ENCODE measurements around the gene CMC2.

CMC2 gene

DNA sequence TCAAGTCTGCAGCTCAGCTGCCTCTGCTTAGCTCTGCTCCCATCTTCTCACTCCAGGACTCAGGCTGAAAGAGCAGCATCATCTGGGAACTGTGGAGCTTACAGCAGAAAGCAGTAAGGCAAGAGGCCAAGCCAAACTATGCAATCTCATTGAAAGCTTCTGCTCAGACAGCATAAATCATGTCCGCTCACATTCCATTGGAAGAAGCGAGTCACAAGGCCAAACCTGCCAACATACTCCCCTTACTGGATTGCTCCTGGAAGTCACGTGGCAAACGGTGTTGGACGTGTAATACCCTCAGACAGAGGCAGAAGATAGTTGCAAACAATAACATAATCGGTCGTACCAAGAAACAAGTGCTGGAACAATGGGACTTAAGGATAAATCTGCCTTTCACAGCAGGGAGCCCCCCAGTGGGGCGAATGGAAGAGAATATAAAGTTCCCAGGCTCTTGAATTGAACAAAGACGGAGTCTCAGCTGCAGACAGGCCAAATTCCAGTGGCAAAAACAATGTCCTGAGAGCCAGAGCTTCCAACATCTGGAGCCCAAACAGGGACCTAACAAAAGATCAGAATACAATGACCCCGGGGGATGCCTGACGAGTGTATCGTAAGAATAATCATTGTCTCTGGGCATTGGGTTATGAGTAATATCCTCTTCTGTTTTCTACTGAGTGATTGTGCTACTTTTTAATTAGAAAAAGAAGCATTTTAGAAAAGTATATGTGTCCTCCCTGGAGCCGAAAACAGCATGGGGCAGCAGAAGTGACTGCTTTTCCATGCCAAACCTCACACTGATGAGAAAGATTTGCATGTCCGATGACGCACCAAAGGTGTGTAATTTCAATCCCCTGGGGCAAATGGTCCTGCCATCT is 68.4 kb downstream of the CMC2 start:
- ATAC-seq (no peak), DNase-seq (ENCODE audit: low spot score in 2 of 2) (peak in 1 of 2 donors; percentile 23)
- no peaks in the 10 kb centered on the region for H3K4me1 Mint-ChIP-seq
- H3K9me3 Mint-ChIP-seq, result no peaks in the 10 kb centered on the region
- no peaks in the 10 kb centered on the region for H3K36me3 Mint-ChIP-seq
- H3K27ac Mint-ChIP-seq, result no peak overlapping the region
- no peak overlapping the region for H3K4me3 Mint-ChIP-seq

DNA sequence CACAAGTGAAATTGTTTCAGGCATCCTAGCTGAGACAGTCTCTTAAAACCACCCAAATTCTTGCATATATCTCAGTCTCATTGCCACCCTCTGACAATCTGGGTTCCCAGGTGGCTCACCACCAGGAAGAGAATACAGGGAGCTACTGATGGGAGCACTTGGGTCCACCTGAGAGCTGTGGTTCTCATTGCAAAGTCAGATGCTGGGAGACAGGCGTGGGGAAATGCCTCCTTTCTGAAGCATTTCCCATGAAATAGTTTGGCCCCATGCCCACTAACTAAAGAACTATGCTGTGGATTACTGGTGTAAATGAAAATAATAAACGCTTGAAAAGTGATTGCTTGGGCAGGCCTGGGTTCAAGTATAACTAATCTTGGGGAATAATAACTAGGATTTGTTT is 70.3 kb downstream of the CMC2 start:
- Mint-ChIP-seq H3K4me1 (peaks cover 10% of the 10 kb centered on the region), H3K9me3 (no peaks in the 10 kb centered on the region), H3K27ac (no peak overlapping the region), H3K4me3 (no peak overlapping the region), H3K36me3 (no peaks in the 10 kb centered on the region)
- no peak for ATAC-seq
- DNase-seq (ENCODE audit: low spot score in 2 of 2), result no peak

DNA sequence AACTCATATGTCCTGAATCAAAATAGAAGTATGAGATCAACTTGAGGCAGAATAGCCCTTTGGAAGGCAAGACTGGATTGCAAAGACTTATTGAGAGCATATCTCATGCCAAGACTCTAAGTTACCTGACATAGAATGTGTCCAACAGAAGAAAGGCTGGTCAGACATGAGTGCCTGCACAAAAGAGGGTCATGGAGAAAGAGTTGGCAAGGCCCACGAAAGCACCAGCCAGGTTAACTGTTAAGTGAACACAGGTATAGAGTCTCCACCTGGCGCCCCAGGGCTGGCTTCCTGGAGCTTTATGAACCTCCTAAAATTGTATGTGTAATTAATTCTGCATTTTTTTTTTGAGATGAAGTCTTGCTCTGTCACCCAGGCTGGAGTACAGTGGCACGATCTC is 71.0 kb downstream of the CMC2 start:
- ATAC-seq (no peak), DNase-seq (ENCODE audit: low spot score in 2 of 2) (no peak)
- Mint-ChIP-seq H3K36me3 (no peaks in the 10 kb centered on the region), H3K27ac (no peak overlapping the region), H3K4me1 (peaks cover 10% of the 10 kb centered on the region), H3K4me3 (no peak overlapping the region), H3K9me3 (no peaks in the 10 kb centered on the region)

DNA sequence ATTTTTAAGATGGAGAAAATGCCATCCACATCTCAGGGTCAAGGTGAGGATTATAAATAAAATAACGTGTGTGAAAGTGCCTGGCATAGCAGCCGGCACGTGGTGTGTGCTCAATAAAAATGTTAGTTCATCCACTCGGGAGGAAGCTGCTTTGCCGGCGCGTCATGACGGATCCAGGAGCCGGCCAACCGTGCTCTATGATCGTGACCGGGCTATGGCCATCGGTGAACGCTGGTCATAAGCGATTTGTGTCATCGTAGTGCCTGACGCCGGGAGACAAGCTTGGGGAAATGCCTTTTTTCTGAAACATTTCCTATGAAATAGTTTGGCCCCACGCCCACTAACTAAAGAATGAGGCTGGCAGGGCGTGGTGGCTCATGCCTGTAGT is 74.0 kb downstream of the CMC2 start:
- ATAC-seq (no peak), DNase-seq (ENCODE audit: low spot score in 2 of 2) (no peak)
- H3K4me3 Mint-ChIP-seq, result peak overlapping the region; percentile 55
- no peaks in the 10 kb centered on the region for H3K36me3 Mint-ChIP-seq
- H3K27ac Mint-ChIP-seq, result no peak overlapping the region
- H3K9me3 Mint-ChIP-seq, result peaks cover 4% of the 10 kb centered on the region
- H3K4me1 Mint-ChIP-seq, result peaks cover 10% of the 10 kb centered on the region

DNA sequence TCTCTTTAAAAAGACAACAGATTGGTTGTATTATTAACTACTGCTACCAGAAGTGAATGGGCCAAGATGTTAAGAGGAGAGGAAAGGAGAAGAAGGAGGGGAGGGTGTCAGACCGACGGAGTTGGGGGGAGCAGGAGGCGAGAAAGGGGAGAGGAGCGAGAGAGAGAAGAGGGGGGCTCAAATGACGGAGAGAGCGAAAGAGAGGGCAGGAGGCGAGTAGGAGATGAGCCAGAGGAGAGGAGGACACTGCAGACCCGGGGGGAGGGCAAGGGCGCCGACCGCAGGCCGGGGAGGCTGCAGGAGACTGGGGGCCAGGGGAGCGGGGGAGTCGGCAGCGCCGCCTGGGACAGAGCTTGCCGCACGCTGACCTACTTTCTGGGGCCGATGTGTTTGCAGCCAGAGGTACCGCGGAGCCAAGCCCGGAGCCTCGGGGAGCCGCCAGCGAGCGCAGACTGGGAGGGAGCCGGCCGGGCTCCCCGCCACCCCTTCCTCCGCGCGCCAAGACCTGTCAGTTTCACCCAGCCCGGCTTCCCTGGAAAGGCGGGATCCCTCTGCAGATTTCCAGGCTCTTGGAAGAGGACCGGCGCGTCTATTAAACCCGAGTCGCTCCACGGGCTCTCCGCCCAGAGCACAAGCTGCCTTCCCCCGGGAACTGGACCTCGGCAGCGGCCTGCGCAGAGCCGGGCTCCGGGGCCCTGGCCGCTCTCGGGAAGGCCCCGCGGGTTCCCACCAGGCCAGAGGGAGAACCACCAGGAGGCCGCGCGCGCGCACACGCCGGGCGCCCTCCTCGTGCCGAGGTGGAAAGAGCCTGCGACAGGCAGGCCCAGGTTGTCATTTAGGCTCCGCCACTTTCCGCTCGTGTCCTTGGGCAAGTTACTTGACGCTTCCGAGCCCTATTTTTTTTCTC is 74.6 kb downstream of the CMC2 start:
- H3K27ac Mint-ChIP-seq, result peak overlapping the region; percentile 51
- peaks cover 4% of the 10 kb centered on the region for H3K9me3 Mint-ChIP-seq
- H3K36me3 Mint-ChIP-seq, result no peaks in the 10 kb centered on the region
- ATAC-seq, result peak; percentile 75
- H3K4me1 Mint-ChIP-seq, result peaks cover 10% of the 10 kb centered on the region
- H3K4me3 Mint-ChIP-seq, result peak overlapping the region; percentile 55
- peak in 1 of 2 donors; percentile 50 for DNase-seq (ENCODE audit: low spot score in 2 of 2)

DNA sequence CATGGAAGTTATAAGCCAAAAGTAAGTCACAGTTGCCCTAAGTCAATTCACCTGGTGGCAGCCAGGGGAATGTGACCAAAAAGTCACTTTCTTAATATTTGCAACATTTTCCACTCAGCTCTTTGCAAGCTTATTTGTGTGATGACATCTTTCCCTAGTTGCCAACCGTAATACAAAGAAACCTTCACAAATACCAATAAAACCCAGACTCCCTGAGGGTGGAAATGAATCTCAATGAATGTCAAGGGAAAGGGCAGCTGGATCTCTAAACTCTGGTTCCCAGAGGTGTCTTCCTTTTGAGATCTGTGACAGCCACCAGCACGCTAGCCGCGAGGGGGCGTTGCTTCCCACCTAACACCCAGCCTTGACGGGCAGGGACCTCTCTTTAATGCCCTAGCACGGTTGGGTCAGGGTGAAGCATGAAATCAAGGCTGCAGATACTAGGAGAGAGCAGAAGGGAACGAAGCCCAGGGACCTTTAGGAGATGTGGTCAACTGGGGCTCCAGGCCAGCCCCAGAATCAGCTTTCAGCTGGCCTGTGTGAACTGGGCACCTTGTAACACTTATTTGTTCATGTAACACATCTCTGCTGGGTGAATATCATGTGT is 82.2 kb downstream of the CMC2 start:
- peak; percentile 75 for ATAC-seq
- Mint-ChIP-seq H3K9me3 (peaks cover 7% of the 10 kb centered on the region), H3K4me3 (no peak overlapping the region), H3K27ac (no peak overlapping the region), H3K36me3 (no peaks in the 10 kb centered on the region), H3K4me1 (no peaks in the 10 kb centered on the region)
- DNase-seq (ENCODE audit: low spot score in 2 of 2), result peak; percentile 40 to 65

DNA sequence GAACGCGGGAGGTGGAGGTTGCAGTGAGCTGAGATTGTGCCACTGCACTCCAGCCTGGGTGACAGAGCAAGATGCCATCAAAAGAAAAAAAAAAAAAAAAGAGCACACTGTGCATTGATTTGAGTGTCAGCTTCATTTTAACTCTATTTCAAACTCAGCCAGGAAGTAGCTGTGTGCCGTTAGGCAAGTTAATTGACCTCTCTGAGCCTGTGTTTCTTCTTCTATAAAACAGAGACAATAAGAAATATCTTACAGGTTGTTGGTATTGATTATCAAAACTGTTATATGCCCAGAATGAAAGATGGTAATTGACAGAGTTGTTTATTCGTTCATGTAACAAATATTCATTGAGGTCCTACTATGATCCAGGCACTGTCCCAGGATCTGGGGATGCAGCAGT is 83.3 kb downstream of the CMC2 start:
- Mint-ChIP-seq H3K27ac (no peak overlapping the region), H3K4me1 (no peaks in the 10 kb centered on the region), H3K9me3 (peaks cover 6% of the 10 kb centered on the region), H3K4me3 (no peak overlapping the region), H3K36me3 (no peaks in the 10 kb centered on the region)
- no peak for ATAC-seq
- no peak for DNase-seq (ENCODE audit: low spot score in 2 of 2)
